H1 (cell line): ENCODE data around the gene ITM2B. TPM values are rescaled to one million over a fixed set of nuclear protein-coding genes. Genes with fewer than 3 reads are reported as not detected.

ENCODE experiments used
- CTCF ChIA-PET: fragments of 300-600 bp; sonication (Branson Sonifier 250); formaldehyde crosslinking; loops from one replicate; lab custom pipeline; 2021; ENCODE audit not compliant: partially characterized antibody; lab: Charles Lee
- POLR2A ChIA-PET: fragments of 300-600 bp; sonication (Branson Sonifier 250); formaldehyde crosslinking; loops from one replicate; lab custom pipeline; 2021; ENCODE audit warnings: inconsistent platforms; ENCODE audit not compliant: partially characterized antibody; lab: Charles Lee
- DNase-seq, 2 experiments: peaks; one replicate each; pipeline versions ENCODE4 v3.0.0 to v3.0.0-alpha.2; 2010 to 2022; ENCODE audit warnings: low spot score in 2 of 2, low read depth in 1 of 2, mixed read lengths in 1 of 2
- FAIRE-seq: peaks from 2 replicates; lab custom pipeline; 2011; peaks lifted over from hg19 to GRCh38; lab: Jason Lieb, UNC
- H2AFZ ChIP-seq: 2 replicates; pipeline ENCODE4 v1.8.1; 2012; ENCODE audit warnings: low read length, inconsistent platforms
- H2AK5ac ChIP-seq: 2 replicates; pipeline ENCODE4 v1.6.1; 2013; ENCODE audit warnings: low read depth, low read length
- H2BK120ac ChIP-seq: replicated peaks from 2 replicates; pipeline ENCODE3; 2013; ENCODE audit warnings: low read depth, low read length, inconsistent platforms
- H2BK12ac ChIP-seq: 2 replicates; pipeline ENCODE4 v1.6.1; 2013; ENCODE audit warnings: low read depth, low read length
- H2BK15ac ChIP-seq: 2 replicates; pipeline ENCODE4 v1.6.1; 2013; ENCODE audit warnings: low read length
- H2BK20ac ChIP-seq: 2 replicates; pipeline ENCODE4 v1.6.1; 2013; ENCODE audit warnings: low read length
- H2BK5ac ChIP-seq: 2 replicates; pipeline ENCODE4 v1.6.1; 2013; ENCODE audit warnings: low read depth, low read length
- H3K14ac ChIP-seq: 2 replicates; pipeline ENCODE4 v1.6.1; 2013; ENCODE audit warnings: inconsistent platforms; ENCODE audit not compliant: insufficient read length
- H3K18ac ChIP-seq: 2 replicates; pipeline ENCODE4 v1.6.1; 2013; ENCODE audit warnings: low read length; ENCODE audit errors: extremely low read depth
- H3K23ac ChIP-seq: 2 replicates; pipeline ENCODE4 v1.6.1; 2013; ENCODE audit warnings: inconsistent platforms; ENCODE audit not compliant: insufficient read length
- H3K23me2 ChIP-seq: 2 replicates; pipeline ENCODE4 v1.6.1; 2013; ENCODE audit warnings: low read depth, low read length
- H3K27ac ChIP-seq: 2 replicates; pipeline ENCODE4 v1.6.1; 2011; ENCODE audit warnings: low read depth, low read length, inconsistent platforms
- H3K27me3 ChIP-seq, 4 experiments: replicated peaks in 1 of 4; 1 replicate in 1 of 4; 2 replicates in 3 of 4; pipeline versions ENCODE4 v1.6.1 to v1.8.1; 2011 to 2013; ENCODE audit warnings: low read length in 3 of 4, mild to moderate bottlenecking in 3 of 4, inconsistent platforms in 2 of 4, mixed read lengths in 2 of 4, moderate library complexity in 1 of 4; ENCODE audit not compliant: control insufficient read depth in 3 of 4, insufficient read depth in 3 of 4; ENCODE audit errors: extremely low read depth in 1 of 4
- H3K36me3 ChIP-seq, 4 experiments: 2 replicates each; pipeline versions ENCODE4 v1.6.1 to v1.8.1; 2011 to 2013; ENCODE audit warnings: mild to moderate bottlenecking in 4 of 4, low read length in 3 of 4, moderate library complexity in 2 of 4, control low read depth in 1 of 4, inconsistent platforms in 1 of 4; ENCODE audit not compliant: insufficient read depth in 4 of 4, control insufficient read depth in 2 of 4
- H3K4ac ChIP-seq: replicated peaks from 2 replicates; pipeline ENCODE3; 2013; ENCODE audit warnings: low read length, low read depth, mixed read lengths, inconsistent platforms; ENCODE audit not compliant: insufficient read length
- H3K4me1 ChIP-seq, 4 experiments: replicated peaks in 1 of 4; 1 replicate in 1 of 4; 2 replicates in 3 of 4; pipeline versions ENCODE4 v1.6.1 to v1.8.1; 2011 to 2013; ENCODE audit warnings: low read length in 3 of 4, inconsistent platforms in 2 of 4, mixed read lengths in 1 of 4; ENCODE audit not compliant: insufficient read depth in 4 of 4, control insufficient read depth in 3 of 4
- H3K4me2 ChIP-seq, 2 experiments: 2 replicates each; pipeline versions ENCODE4 v1.6.1 to v1.8.1; 2011 to 2013; ENCODE audit warnings: low read depth in 2 of 2, low read length in 2 of 2, control low read depth in 1 of 2, inconsistent platforms in 1 of 2, mild to moderate bottlenecking in 1 of 2; ENCODE audit not compliant: insufficient read depth in 1 of 2
- H3K4me3 ChIP-seq, 4 experiments: fragments of 200-600, 300-600 bp in 1 of 4; sonication (generic), shearing (Covaris generic), sonication (Bioruptor Twin) in 1 of 4; 2 replicates each; pipeline versions ENCODE4 v1.5.1 to v1.8.1; 2011 to 2016; ENCODE audit warnings: low read length in 4 of 4, low read depth in 3 of 4, control low read depth in 2 of 4, inconsistent platforms in 2 of 4, mild to moderate bottlenecking in 2 of 4, mixed read lengths in 1 of 4, moderate library complexity in 1 of 4; ENCODE audit not compliant: insufficient read depth in 2 of 4; ENCODE audit errors: extremely low read depth in 1 of 4
- H3K56ac ChIP-seq: replicated peaks from 2 replicates; pipeline ENCODE3; 2013; ENCODE audit warnings: low read depth, mild to moderate bottlenecking, mixed read lengths, low read length, inconsistent platforms; ENCODE audit not compliant: insufficient read length
- H3K79me1 ChIP-seq: 2 replicates; pipeline ENCODE4 v1.6.1; 2013; ENCODE audit warnings: low read depth, low read length, control low read depth
- H3K79me2 ChIP-seq, 2 experiments: 2 replicates each; pipeline versions ENCODE4 v1.6.1 to v1.8.1; 2012 to 2013; ENCODE audit warnings: low read length in 2 of 2, mild to moderate bottlenecking in 2 of 2, inconsistent platforms in 1 of 2; ENCODE audit not compliant: insufficient read depth in 2 of 2, control insufficient read depth in 1 of 2
- H3K9ac ChIP-seq, 4 experiments: replicated peaks in 1 of 4; 1 replicate in 1 of 4; 2 replicates in 3 of 4; pipeline versions ENCODE4 v1.6.1 to v1.8.1; 2011 to 2013; ENCODE audit warnings: low read depth in 3 of 4, low read length in 3 of 4, control low read depth in 2 of 4, mild to moderate bottlenecking in 2 of 4, moderate library complexity in 2 of 4, inconsistent platforms in 1 of 4; ENCODE audit errors: extremely low read depth in 1 of 4
- H3K9me3 ChIP-seq, 2 experiments: 2 replicates each; pipeline versions ENCODE4 v1.6.1 to v1.8.1; 2012 to 2013; ENCODE audit warnings: mild to moderate bottlenecking in 2 of 2, moderate library complexity in 2 of 2, control low read depth in 1 of 2, inconsistent platforms in 1 of 2, low read depth in 1 of 2, low read length in 1 of 2, mixed read lengths in 1 of 2; ENCODE audit not compliant: insufficient read depth in 2 of 2
- H4K20me1 ChIP-seq, 2 experiments: replicated peaks in 1 of 2; 2 replicates each; pipeline versions ENCODE3 to v1.8.1; 2011 to 2013; ENCODE audit warnings: inconsistent platforms in 2 of 2, low read length in 2 of 2, mild to moderate bottlenecking in 1 of 2; ENCODE audit not compliant: insufficient read depth in 2 of 2, control insufficient read depth in 1 of 2
- H4K5ac ChIP-seq: 2 replicates; pipeline ENCODE4 v1.6.1; 2013; ENCODE audit warnings: low read length, low read depth, mixed read lengths, inconsistent platforms; ENCODE audit not compliant: insufficient read length
- H4K8ac ChIP-seq: 2 replicates; pipeline ENCODE4 v1.8.0; 2013; ENCODE audit warnings: mild to moderate bottlenecking, moderate library complexity, low read length, inconsistent platforms; ENCODE audit not compliant: insufficient read depth; ENCODE audit errors: extremely low read depth
- H4K91ac ChIP-seq: replicated peaks from 2 replicates; pipeline ENCODE3; 2013; ENCODE audit warnings: low read length, mixed read lengths, inconsistent platforms; ENCODE audit not compliant: insufficient read length
- ASH2L ChIP-seq: fragments of 200-600, 300-600 bp; sonication (generic); IDR thresholded peaks from one replicate; pipeline ENCODE4 v1.7.1; 2017; ENCODE audit warnings: low read length
- EP300 ChIP-seq, 2 experiments: IDR thresholded peaks; 1 replicate in 1 of 2; 2 replicates in 1 of 2; pipeline ENCODE4 v1.6.1; 2011 to 2012; ENCODE audit warnings: low read depth in 2 of 2, low read length in 2 of 2, mild to moderate bottlenecking in 2 of 2, borderline replicate concordance in 1 of 2, inconsistent platforms in 1 of 2, moderate library complexity in 1 of 2
- JUND ChIP-seq: IDR thresholded peaks from 2 replicates; pipeline ENCODE4 v1.6.1; 2011; ENCODE audit warnings: mild to moderate bottlenecking, improper control_type of control experiment, low read length
- MAFK ChIP-seq: IDR thresholded peaks from 2 replicates; pipeline ENCODE4 v1.6.1; 2012; ENCODE audit warnings: low read depth, mild to moderate bottlenecking, improper control_type of control experiment, low read length
- NANOG ChIP-seq: IDR thresholded peaks from 2 replicates; pipeline ENCODE4 v1.6.1; 2011; ENCODE audit warnings: low read length, low read depth, mild to moderate bottlenecking, inconsistent platforms; ENCODE audit not compliant: insufficient read depth, poor library complexity, severe bottlenecking
- PHF8 ChIP-seq: fragments of 200-600 bp; sonication (generic); conservative IDR thresholded peaks from 2 replicates; pipeline ENCODE4 v1.7.1; 2012; ENCODE audit warnings: low read depth, mild to moderate bottlenecking, inconsistent platforms, low read length, moderate library complexity
- POLR2AphosphoS5 ChIP-seq: IDR thresholded peaks from 2 replicates; pipeline ENCODE4 v1.6.1; 2011; ENCODE audit warnings: low read depth, low read length
- POU5F1 ChIP-seq: IDR thresholded peaks from 2 replicates; pipeline ENCODE4 v1.6.1; 2011; ENCODE audit warnings: low read depth, mild to moderate bottlenecking, low read length, moderate library complexity
- SAP30 ChIP-seq: fragments of 300-600 bp; sonication (generic); IDR thresholded peaks from 2 replicates; pipeline ENCODE4 v1.7.1; 2012; ENCODE audit warnings: low read length, moderate library complexity, mild to moderate bottlenecking, inconsistent platforms; ENCODE audit not compliant: insufficient read depth, insufficient replicate concordance
- SIRT6 ChIP-seq: IDR thresholded peaks from one replicate; pipeline ENCODE4 v1.7.1; 2012; ENCODE audit warnings: low read length, inconsistent platforms
- SP1 ChIP-seq: IDR thresholded peaks from 2 replicates; pipeline ENCODE4 v1.6.1; 2011; ENCODE audit warnings: low read depth, low read length
- TAF7 ChIP-seq: optimal IDR thresholded peaks from 2 replicates; pipeline ENCODE3; 2011; ENCODE audit warnings: low read depth, mild to moderate bottlenecking, inconsistent platforms, low read length, moderate library complexity, borderline replicate concordance
- TCF12 ChIP-seq: IDR thresholded peaks from 2 replicates; pipeline ENCODE4 v1.6.1; 2011; ENCODE audit warnings: low read depth, mild to moderate bottlenecking, low read length
- WGBS, 2 experiments: shearing (Covaris generic) in 1 of 2; methylation state at CpG; one replicate each; pipeline versions ENCODE4 v1.1.6 to v1.1.7; 2013 to 2015; ENCODE audit warnings: low lambda C conversion rate in 2 of 2, mixed read lengths in 2 of 2, inconsistent platforms in 1 of 2, low coverage in 1 of 2, missing lambda C conversion rate in 1 of 2; ENCODE audit not compliant: insufficient replicate concordance in 2 of 2, insufficient coverage in 1 of 2, insufficient read length in 1 of 2; ENCODE audit errors: extremely low coverage in 1 of 2, missing lambda C conversion rate in 1 of 2; 5-methylcytosine and 5-hydroxymethylcytosine counted together
- polyA plus RNA-seq, 7 experiments: library from polyadenylated mRNA; depleted of rRNA in 3 of 7; stranded (reverse) in 5 of 7; unstranded in 2 of 7; fragments of >200 nt in 5 of 7; fragments of 200-250 nt in 2 of 7; gene quantifications; 1 replicate in 5 of 7; 2 replicates in 1 of 7; 4 replicates in 1 of 7; pipeline versions ENCODE4 v1.2.1 to v1.2.3, GENCODE V29; 2011 to 2013; ENCODE audit warnings: missing spikeins in 2 of 7, mixed read lengths in 2 of 7
- total RNA-seq: library from RNA; stranded (reverse); fragmentation: NEBNext Ultra II Directional; extraction: Animal tissue kit (Norgen Biotek cat#: 25700); gene quantifications from 2 replicates; pipeline ENCODE4 v1.2.1, GENCODE V29; 2021
- TF ChIP-seq, protein P1 (sequence below): IDR thresholded peaks from 2 replicates; pipeline ENCODE4 v1.6.1; 2012; ENCODE audit warnings: inconsistent platforms

ITM2B gene
- total and polyA plus RNA-seq, 2 of the 8 experiments (the other 6 are each of a cell fraction or from before 2014, with no cell fraction given) = 132 to 184 TPM

DNA sequence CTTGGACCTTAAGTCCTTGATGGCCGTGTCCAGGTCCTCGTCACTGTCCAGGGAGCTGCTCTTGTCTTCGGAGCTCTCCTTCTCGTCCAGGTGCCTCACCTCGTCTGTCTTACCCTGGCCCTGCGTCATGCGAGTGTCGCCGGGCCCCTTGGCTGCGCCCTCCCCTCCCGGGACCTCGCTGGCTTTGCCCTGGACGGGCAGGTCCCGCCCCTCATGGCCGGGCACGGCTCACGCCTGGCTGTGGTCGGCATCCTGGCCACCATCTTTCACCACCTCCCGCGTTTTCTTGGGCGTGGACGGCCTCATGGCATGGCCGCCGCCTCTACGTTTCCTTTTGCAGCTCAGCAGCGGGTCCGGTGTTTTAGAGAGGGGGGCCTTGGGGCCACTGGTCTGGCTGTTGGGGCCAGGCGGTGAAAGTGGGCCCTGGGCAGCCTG lies 85.4 kb downstream of the ITM2B start:
- no peak overlapping the region for H3K4me2 ChIP-seq
- TF ChIP-seq TCF12 = no peak
- TF ChIP-seq POU5F1 = no peak
- no peak for TF ChIP-seq PHF8
- TF ChIP-seq, protein P1, sequence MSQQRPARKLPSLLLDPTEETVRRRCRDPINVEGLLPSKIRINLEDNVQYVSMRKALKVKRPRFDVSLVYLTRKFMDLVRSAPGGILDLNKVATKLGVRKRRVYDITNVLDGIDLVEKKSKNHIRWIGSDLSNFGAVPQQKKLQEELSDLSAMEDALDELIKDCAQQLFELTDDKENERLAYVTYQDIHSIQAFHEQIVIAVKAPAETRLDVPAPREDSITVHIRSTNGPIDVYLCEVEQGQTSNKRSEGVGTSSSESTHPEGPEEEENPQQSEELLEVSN = no peak
- TF ChIP-seq TAF7 = no peak
- TF ChIP-seq POLR2AphosphoS5 = no peak
- no peak for TF ChIP-seq SP1
- no peak for TF ChIP-seq ASH2L
- TF ChIP-seq EP300 (IDR thresholded peaks at IDR 0.05; ENCODE audit: borderline replicate concordance in 1 of 2, low read depth in 2 of 2, low read length in 2 of 2) = no peak
- TF ChIP-seq MAFK = no peak
- TF ChIP-seq SIRT6 = no peak
- TF ChIP-seq NANOG = no peak
- no peak for TF ChIP-seq JUND
- no peak for TF ChIP-seq SAP30

More for the DNA sequence above, 85.4 kb downstream of the ITM2B start:
- no peak overlapping the region for H3K4me3 ChIP-seq
- no peaks in the 10 kb centered on the region for H3K79me1 ChIP-seq
- peaks cover 0 to 5% (median 0%) of the 10 kb centered on the region in 4 experiments; a peak in 1 of 8 replicates for H3K36me3 ChIP-seq
- no peak overlapping the region for H4K5ac ChIP-seq
- H3K56ac ChIP-seq = no peak overlapping the region
- H3K18ac ChIP-seq = no peak overlapping the region; the same call in 1 of the 2 replicates
- no peaks in the 10 kb centered on the region; a peak in 1 of 7 replicates for H3K4me1 ChIP-seq
- H2AFZ ChIP-seq = no peak overlapping the region
- H3K27ac ChIP-seq = no peak overlapping the region
- no peaks in the 10 kb centered on the region for H4K20me1 ChIP-seq
- 98% methylated on average over 27 of the region's 28 CpGs; no CpG with 5 or more reads in 1 of the 2 experiments for WGBS, 2 experiments
- no peaks in the 10 kb centered on the region for H3K27me3 ChIP-seq
- H2AK5ac ChIP-seq = no peak overlapping the region
- DNase-seq (no peak), FAIRE-seq (no peak)
- no peak overlapping the region for H4K8ac ChIP-seq
- no peak overlapping the region for H2BK5ac ChIP-seq
- no peak overlapping the region for H3K23ac ChIP-seq
- no peak overlapping the region for H4K91ac ChIP-seq
- no peak overlapping the region for H2BK120ac ChIP-seq
- peaks cover 4 to 6% of the 10 kb centered on the region in 2 experiments; a peak in 1 of 4 replicates for H3K9me3 ChIP-seq
- no peak overlapping the region for H3K9ac ChIP-seq
- H2BK15ac ChIP-seq = no peak overlapping the region
- ChIA-PET CTCF (interaction anchor here (0.8 to 2.4 kb wide), 3 partner anchors 16 to 452 kb away, joined by 3 to 5 read pairs (median 3); no protein-coding TSS in a partner anchor), POLR2A (no interaction called here)
- H3K79me2 ChIP-seq = no peaks in the 10 kb centered on the region
- H3K23me2 ChIP-seq = no peaks in the 10 kb centered on the region; the same call in 1 of the 2 replicates
- no peak overlapping the region for H3K14ac ChIP-seq
- H2BK20ac ChIP-seq = no peak overlapping the region
- H3K4ac ChIP-seq = no peak overlapping the region
- no peak overlapping the region for H2BK12ac ChIP-seq
